ENCODE data around the gene GSPT1. TPM values are rescaled to one million over a fixed set of nuclear protein-coding genes. Genes with fewer than 3 reads are reported as not detected.

Gene GSPT1
- total RNA-seq, 1 donor from 2014 or later: 94.3 TPM

DNA sequence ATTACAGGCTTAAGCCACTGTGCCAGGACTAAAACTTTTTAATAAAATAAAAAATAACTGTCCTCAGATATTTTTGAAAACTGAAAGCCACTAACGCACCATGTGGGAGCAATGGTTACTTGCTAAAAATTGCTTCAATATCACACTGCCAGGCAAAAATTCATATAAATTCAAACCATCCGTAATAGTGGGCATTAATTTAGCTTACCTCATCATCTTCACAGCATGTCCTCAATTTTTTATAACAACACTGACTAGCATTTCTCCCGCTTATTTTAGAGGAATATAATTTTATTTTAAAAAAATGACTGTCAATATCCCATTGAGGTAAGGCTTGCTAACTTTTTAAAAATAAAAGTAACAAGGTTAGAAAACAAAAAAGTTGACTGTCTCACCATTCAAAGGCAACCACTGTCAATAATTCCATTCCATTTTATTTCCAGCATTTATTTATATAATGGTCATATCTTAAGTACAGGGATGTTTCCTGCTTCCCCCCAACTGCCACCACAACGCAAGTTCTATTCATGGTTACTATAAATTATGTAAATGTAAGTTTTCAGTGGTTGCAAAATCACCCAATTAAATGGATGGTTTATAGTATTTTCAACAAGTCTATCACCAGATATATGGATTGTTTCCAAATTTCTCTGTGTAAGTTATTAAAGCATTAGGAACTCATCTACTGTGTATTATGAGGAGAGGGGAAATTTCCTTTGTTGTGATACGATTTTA is 25.4 kb downstream of the GSPT1 start:
- no peak for DNase-seq (ENCODE audit: low spot score)
- H3K9ac ChIP-seq: no peak overlapping the region
- no peak overlapping the region for H3K4me3 Mint-ChIP-seq
- peaks cover 20% of the 10 kb centered on the region for H3K36me3 Mint-ChIP-seq
- H3K4me1 Mint-ChIP-seq: no peaks in the 10 kb centered on the region
- no peaks in the 10 kb centered on the region for H3K79me2 ChIP-seq (ENCODE audit: low read depth)
- no peak overlapping the region for H3K4me2 ChIP-seq
- H3K27ac Mint-ChIP-seq: no peak overlapping the region
- no peaks in the 10 kb centered on the region for H3K27me3 Mint-ChIP-seq (ENCODE audit: insufficient read depth, low read depth)
- peaks cover 10% of the 10 kb centered on the region for H3F3A ChIP-seq (ENCODE audit: low read depth)
- H3K27me3 ChIP-seq: no peaks in the 10 kb centered on the region
- peaks cover 16% of the 10 kb centered on the region for H3K36me3 ChIP-seq
- H3K4me1 ChIP-seq: no peaks in the 10 kb centered on the region
- H2AFZ ChIP-seq (replicated peaks): no peak overlapping the region
- no peak overlapping the region for H3K4me3 ChIP-seq
- H3K27ac ChIP-seq: no peak overlapping the region
- no peaks in the 10 kb centered on the region for H4K20me1 ChIP-seq (ENCODE audit: low read depth)
- TF ChIP-seq EZH2 (IDR thresholded peaks at IDR 0.05) (no peak), EZH2phosphoT487 (IDR thresholded peaks at IDR 0.05) (no peak)
- H3K9me3 Mint-ChIP-seq: no peaks in the 10 kb centered on the region
- no peaks in the 10 kb centered on the region for H3K9me3 ChIP-seq (ENCODE audit: low read depth)

- no peak overlapping the region for H3K27ac ChIP-seq
- Mint-ChIP-seq H3K36me3 (peaks cover 19% of the 10 kb centered on the region), H3K4me1 (no peaks in the 10 kb centered on the region), H3K27me3 (ENCODE audit: insufficient read depth, low read depth) (no peaks in the 10 kb centered on the region), H3K27ac (no peak overlapping the region), H3K4me3 (no peak overlapping the region), H3K9me3 (no peaks in the 10 kb centered on the region)
- H3K9ac ChIP-seq: no peak overlapping the region
- no peaks in the 10 kb centered on the region for H4K20me1 ChIP-seq (ENCODE audit: low read depth)
- no peaks in the 10 kb centered on the region for H3K4me1 ChIP-seq
- TF ChIP-seq EZH2 (IDR thresholded peaks at IDR 0.05): no peak
- TF ChIP-seq, protein P1, sequence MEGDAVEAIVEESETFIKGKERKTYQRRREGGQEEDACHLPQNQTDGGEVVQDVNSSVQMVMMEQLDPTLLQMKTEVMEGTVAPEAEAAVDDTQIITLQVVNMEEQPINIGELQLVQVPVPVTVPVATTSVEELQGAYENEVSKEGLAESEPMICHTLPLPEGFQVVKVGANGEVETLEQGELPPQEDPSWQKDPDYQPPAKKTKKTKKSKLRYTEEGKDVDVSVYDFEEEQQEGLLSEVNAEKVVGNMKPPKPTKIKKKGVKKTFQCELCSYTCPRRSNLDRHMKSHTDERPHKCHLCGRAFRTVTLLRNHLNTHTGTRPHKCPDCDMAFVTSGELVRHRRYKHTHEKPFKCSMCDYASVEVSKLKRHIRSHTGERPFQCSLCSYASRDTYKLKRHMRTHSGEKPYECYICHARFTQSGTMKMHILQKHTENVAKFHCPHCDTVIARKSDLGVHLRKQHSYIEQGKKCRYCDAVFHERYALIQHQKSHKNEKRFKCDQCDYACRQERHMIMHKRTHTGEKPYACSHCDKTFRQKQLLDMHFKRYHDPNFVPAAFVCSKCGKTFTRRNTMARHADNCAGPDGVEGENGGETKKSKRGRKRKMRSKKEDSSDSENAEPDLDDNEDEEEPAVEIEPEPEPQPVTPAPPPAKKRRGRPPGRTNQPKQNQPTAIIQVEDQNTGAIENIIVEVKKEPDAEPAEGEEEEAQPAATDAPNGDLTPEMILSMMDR (IDR thresholded peaks at IDR 0.05): no peak
- no peak for TF ChIP-seq EZH2phosphoT487 (IDR thresholded peaks at IDR 0.05)
- H3K36me3 ChIP-seq: peaks cover 22% of the 10 kb centered on the region
- H3K9me3 ChIP-seq (ENCODE audit: low read depth): no peaks in the 10 kb centered on the region
- H3K4me2 ChIP-seq: no peak overlapping the region
- H3K79me2 ChIP-seq (ENCODE audit: low read depth): no peaks in the 10 kb centered on the region
- no peak overlapping the region for H2AFZ ChIP-seq (replicated peaks)
- no peaks in the 10 kb centered on the region for H3K27me3 ChIP-seq
- no peak overlapping the region for H3K4me3 ChIP-seq
- DNase-seq (ENCODE audit: low spot score): no peak
- H3F3A ChIP-seq (ENCODE audit: low read depth): peaks cover 10% of the 10 kb centered on the region
These were observed 28.9 kb downstream of the GSPT1 start for GRCh38 chr16:11886881-11887280.

DNA sequence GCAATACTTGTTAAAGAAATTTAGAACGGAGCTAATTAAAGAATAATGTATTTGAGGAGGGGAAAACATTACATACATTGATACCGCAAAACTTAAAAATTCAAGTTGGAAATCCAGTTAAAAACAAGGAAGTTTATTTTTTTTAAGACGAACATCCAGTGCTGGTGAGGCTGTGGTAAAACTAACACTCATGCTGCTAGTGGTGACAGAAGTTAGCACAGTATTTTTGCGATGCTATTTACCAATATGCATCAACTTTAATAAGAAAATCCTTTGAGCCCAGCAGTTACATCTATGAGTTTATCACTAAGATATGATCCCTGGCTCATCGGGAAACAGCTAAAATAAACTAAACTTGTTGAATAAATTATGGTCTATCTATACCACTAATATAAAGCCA is 31.7 kb downstream of the GSPT1 start:
- no peaks in the 10 kb centered on the region for H3K4me1 Mint-ChIP-seq
- TF ChIP-seq EZH2 (IDR thresholded peaks at IDR 0.05) (no peak), EZH2phosphoT487 (IDR thresholded peaks at IDR 0.05) (no peak)
- TF ChIP-seq, protein P1 (IDR thresholded peaks at IDR 0.05): no peak
- Histone ChIP-seq H3K27ac (no peak overlapping the region), H3K79me2 (ENCODE audit: low read depth) (no peaks in the 10 kb centered on the region), H4K20me1 (ENCODE audit: low read depth) (no peaks in the 10 kb centered on the region), H3F3A (ENCODE audit: low read depth) (peaks cover 5% of the 10 kb centered on the region), H3K4me1 (no peaks in the 10 kb centered on the region), H3K36me3 (peaks cover 13% of the 10 kb centered on the region), H3K9me3 (ENCODE audit: low read depth) (no peaks in the 10 kb centered on the region), H3K9ac (no peak overlapping the region), H3K4me2 (no peak overlapping the region), H3K27me3 (no peaks in the 10 kb centered on the region), H2AFZ (replicated peaks) (no peak overlapping the region), H3K4me3 (no peak overlapping the region)
- H3K36me3 Mint-ChIP-seq: peaks cover 19% of the 10 kb centered on the region
- H3K27ac Mint-ChIP-seq: no peak overlapping the region
- no peaks in the 10 kb centered on the region for H3K9me3 Mint-ChIP-seq
- no peaks in the 10 kb centered on the region for H3K27me3 Mint-ChIP-seq (ENCODE audit: insufficient read depth, low read depth)
- DNase-seq (ENCODE audit: low spot score): no peak
- no peak overlapping the region for H3K4me3 Mint-ChIP-seq

- no peak for TF ChIP-seq EZH2phosphoT487 (IDR thresholded peaks at IDR 0.05)
- TF ChIP-seq EZH2 (IDR thresholded peaks at IDR 0.05): no peak
- TF ChIP-seq, protein P1 (IDR thresholded peaks at IDR 0.05): no peak
- Histone ChIP-seq H3K4me1 (no peaks in the 10 kb centered on the region), H3K27me3 (no peaks in the 10 kb centered on the region), H3K4me3 (no peak overlapping the region), H4K20me1 (ENCODE audit: low read depth) (no peaks in the 10 kb centered on the region), H3F3A (ENCODE audit: low read depth) (peaks cover 7% of the 10 kb centered on the region), H3K36me3 (peaks cover 10% of the 10 kb centered on the region), H3K9ac (no peak overlapping the region), H3K27ac (no peak overlapping the region), H3K4me2 (no peak overlapping the region), H3K9me3 (ENCODE audit: low read depth) (no peaks in the 10 kb centered on the region), H3K79me2 (ENCODE audit: low read depth) (no peaks in the 10 kb centered on the region), H2AFZ (replicated peaks) (no peak overlapping the region)
- DNase-seq (ENCODE audit: low spot score): no peak
- Mint-ChIP-seq H3K27ac (no peak overlapping the region), H3K4me3 (no peak overlapping the region), H3K36me3 (peaks cover 18% of the 10 kb centered on the region), H3K27me3 (ENCODE audit: insufficient read depth, low read depth) (no peaks in the 10 kb centered on the region), H3K9me3 (no peaks in the 10 kb centered on the region), H3K4me1 (no peaks in the 10 kb centered on the region)
These were observed 35.7 kb downstream of the GSPT1 start for GRCh38 chr16:11880007-11880406.

All from neural progenitor cell (in vitro differentiated cells).